Panc1 (cell line): ENCODE measurements around the gene NIPAL3. TPM values are rescaled to one million over a fixed set of nuclear protein-coding genes. Genes with fewer than 3 reads are reported as not detected.

Experiments
- ATAC-seq: fragments of 200-7000 bp; cut with Tn5 transposase; 2 replicates; pipeline ENCODE4 v1.9.1; 2020; ENCODE audit warnings: mild to moderate bottlenecking, moderate library complexity
- BruUV-seq: library from RNA; stranded (reverse); fragments of 400-500 nt; replicated peaks from 2 replicates; lab custom pipeline; 2021; lab: Mats Ljungman, UMichigan
- CTCF ChIA-PET: fragments of 300-600 bp; sonication (Branson Sonifier 250); formaldehyde crosslinking; loops from one replicate; lab custom pipeline; 2022; ENCODE audit warnings: antibody characterized with exemption; lab: Charles Lee
- POLR2A ChIA-PET: fragments of 300-600 bp; sonication (Branson Sonifier 250); formaldehyde crosslinking; loops from one replicate; lab custom pipeline; 2022; ENCODE audit warnings: antibody characterized with exemption; lab: Charles Lee
- DNase-seq: peaks from one replicate; pipeline ENCODE4 v3.0.0-alpha.2; 2010; ENCODE audit warnings: low read depth, low spot score
- H3K27ac ChIP-seq: 2 replicates; pipeline ENCODE4 v1.5.1; 2011; ENCODE audit warnings: mild to moderate bottlenecking, low read length, inconsistent platforms
- H3K27me3 ChIP-seq: fragments of 200-500 bp; sonication (Bioruptor generic); 2 replicates; pipeline ENCODE4 v1.6.0; 2014; ENCODE audit warnings: low read length, inconsistent platforms; ENCODE audit not compliant: control insufficient read depth, insufficient read depth
- H3K36me3 ChIP-seq: fragments of 200-500 bp; sonication (Bioruptor generic); 2 replicates; pipeline ENCODE4 v1.5.1; 2014; ENCODE audit warnings: inconsistent platforms, mild to moderate bottlenecking, low read length, moderate library complexity; ENCODE audit not compliant: control insufficient read depth, insufficient read depth
- H3K4me1 ChIP-seq: 2 replicates; pipeline ENCODE4 v1.5.1; 2011; ENCODE audit warnings: inconsistent platforms, mild to moderate bottlenecking, low read length, moderate library complexity; ENCODE audit not compliant: control insufficient read depth, insufficient read depth
- H3K4me3 ChIP-seq, 2 experiments: 2 replicates each; pipeline ENCODE4 v1.5.1; 2011 to 2012; ENCODE audit warnings: low read depth in 2 of 2, low read length in 2 of 2, mild to moderate bottlenecking in 2 of 2, inconsistent platforms in 1 of 2, moderate library complexity in 1 of 2
- H3K9me3 ChIP-seq: fragments of 200-500 bp; sonication (Bioruptor generic); 2 replicates; pipeline ENCODE4 v1.5.1; 2014; ENCODE audit warnings: low read depth, mild to moderate bottlenecking, inconsistent platforms, low read length, moderate library complexity; ENCODE audit not compliant: control insufficient read depth, insufficient read depth
- CTCF ChIP-seq: fragments of 450-650 bp; IDR thresholded peaks from 2 replicates; pipeline ENCODE4 v1.5.1; 2017; ENCODE audit warnings: mild to moderate bottlenecking
- POLR2AphosphoS5 ChIP-seq: IDR thresholded peaks from 2 replicates; pipeline ENCODE4 v1.6.1; 2012; ENCODE audit warnings: mild to moderate bottlenecking, low read depth, low read length, moderate library complexity
- REST ChIP-seq, 2 experiments: IDR thresholded peaks; 2 replicates each; pipeline ENCODE4 v1.6.1; 2011 to 2012; ENCODE audit warnings: low read depth in 2 of 2, control low read depth in 1 of 2, low read length in 1 of 2, mild to moderate bottlenecking in 1 of 2, moderate library complexity in 1 of 2; ENCODE audit not compliant: insufficient read depth in 1 of 2
- SIN3A ChIP-seq: IDR thresholded peaks from 2 replicates; pipeline ENCODE4 v1.6.1; 2012; ENCODE audit warnings: low read depth, mild to moderate bottlenecking, low read length, moderate library complexity, borderline replicate concordance; ENCODE audit not compliant: insufficient read depth
- TCF7L2 ChIP-seq: IDR thresholded peaks from 2 replicates; pipeline ENCODE4 v1.6.1; 2011; ENCODE audit warnings: mild to moderate bottlenecking, low read depth, low read length, inconsistent platforms
- in situ Hi-C: cut with HindIII; loops from 2 replicates; pipeline ENCODE4 v1.10.0; 2016; ENCODE audit warnings: low sequenced_read_pairs, low pct_unique_long_range_greater_than_20kb
- intact Hi-C: fragments of 100-400 bp; cut with micrococcal nuclease; formaldehyde crosslinking; loops from one replicate; pipeline ENCODE4 v1.10.0; 2022; ENCODE audit not compliant: unreplicated experiment
- total RNA-seq: library from RNA; stranded (reverse); gene quantifications from one replicate; pipeline ENCODE4 v1.2.1, GENCODE V29; 2021; ENCODE audit not compliant: unreplicated experiment

The NIPAL3 gene
- total RNA-seq, 1 experiment from 2014 or later, result 13.6 TPM

GRCh38 chr1:24454673-24455072, 39.1 kb downstream of the NIPAL3 start:
- intact Hi-C loops (no loop called here), in situ Hi-C loops (no loop called here)
- CTCF ChIA-PET, result interaction anchor here (0.6 kb wide), 1 partner anchor 303 kb away, joined by 3 read pairs; no protein-coding TSS in a partner anchor
- ATAC-seq (no peak), DNase-seq (no peak)
- TF ChIP-seq TCF7L2 (no peak), REST (IDR thresholded peaks at IDR 0.05; ENCODE audit: insufficient read depth in 1 of 2, low read depth in 2 of 2, low read length in 1 of 2) (no peak), CTCF (no peak), SIN3A (no peak), POLR2AphosphoS5 (no peak)
- Histone ChIP-seq H3K27me3 (no peaks in the 10 kb centered on the region), H3K36me3 (no peaks in the 10 kb centered on the region), H3K4me1 (no peaks in the 10 kb centered on the region), H3K27ac (no peak overlapping the region), H3K4me3 (no peak overlapping the region), H3K9me3 (no peaks in the 10 kb centered on the region)
- BruUV-seq, result no TSS peak
- POLR2A ChIA-PET, result no interaction called here

GRCh38 chr1:24455272-24455671, 39.7 kb downstream of the NIPAL3 start:
- no peaks in the 10 kb centered on the region for H3K9me3 ChIP-seq
- no TSS peak for BruUV-seq
- intact Hi-C loops, result no loop called here
- ATAC-seq (no peak), DNase-seq (no peak)
- no peak for TF ChIP-seq REST (IDR thresholded peaks at IDR 0.05; ENCODE audit: insufficient read depth in 1 of 2, low read depth in 2 of 2, low read length in 1 of 2)
- no peak for TF ChIP-seq POLR2AphosphoS5
- TF ChIP-seq CTCF, result no peak
- no peak for TF ChIP-seq TCF7L2
- TF ChIP-seq SIN3A, result no peak
- POLR2A ChIA-PET, result no interaction called here
- H3K4me3 ChIP-seq, result no peak overlapping the region
- in situ Hi-C loops, result no loop called here
- no peaks in the 10 kb centered on the region for H3K4me1 ChIP-seq
- H3K36me3 ChIP-seq, result no peaks in the 10 kb centered on the region
- CTCF ChIA-PET, result interaction anchor here (0.6 kb wide), 1 partner anchor 303 kb away, joined by 3 read pairs; no protein-coding TSS in a partner anchor
- H3K27me3 ChIP-seq, result no peaks in the 10 kb centered on the region
- H3K27ac ChIP-seq, result no peak overlapping the region
